PC-9 (cell line): Measurements from ENCODE around the gene PLA2R1. TPM values are rescaled to one million over a fixed set of nuclear protein-coding genes. Genes with fewer than 3 reads are reported as not detected.

Experiments
- BruUV-seq: library from RNA; stranded (reverse); fragments of 400-500 nt; replicated peaks from 2 replicates; lab custom pipeline; 2021; lab: Mats Ljungman, UMichigan
- CTCF ChIA-PET: fragments of 300-600 bp; sonication (Branson Sonifier 250); formaldehyde crosslinking; loops from one replicate; lab custom pipeline; 2022; ENCODE audit warnings: antibody characterized with exemption; lab: Charles Lee
- POLR2A ChIA-PET: fragments of 300-600 bp; sonication (Branson Sonifier 250); formaldehyde crosslinking; loops from one replicate; lab custom pipeline; 2022; ENCODE audit warnings: antibody characterized with exemption; ENCODE audit not compliant: unreplicated experiment; lab: Charles Lee
- DNase-seq, 2 experiments: peaks; one replicate each; pipeline versions ENCODE4 v3.0.0 to v3.0.0-alpha.2; 2015 to 2022; ENCODE audit warnings: mixed read lengths in 1 of 2
- H2AFZ ChIP-seq: fragments of 200-600 bp; sonication (generic); 2 replicates; pipeline ENCODE4 v1.8.1; 2017; ENCODE audit warnings: antibody characterized with exemption
- H3F3A ChIP-seq: fragments of 200-600 bp; sonication (generic); 2 replicates; pipeline ENCODE4 v1.8.1; 2017; ENCODE audit warnings: antibody characterized with exemption, mild to moderate bottlenecking, low read depth; ENCODE audit not compliant: insufficient read depth
- H3K27ac ChIP-seq: fragments of 200-600 bp; sonication (generic); 2 replicates; pipeline ENCODE4 v1.6.1; 2016; ENCODE audit warnings: mixed run types
- H3K27me3 ChIP-seq: fragments of 200-600 bp; sonication (generic); 2 replicates; pipeline ENCODE4 v1.6.1; 2016; ENCODE audit warnings: low read depth, mixed run types; ENCODE audit not compliant: insufficient read depth
- H3K36me3 ChIP-seq: fragments of 200-600 bp; sonication (generic); 2 replicates; pipeline ENCODE4 v1.6.1; 2016; ENCODE audit warnings: low read depth, mixed run types
- H3K4me1 ChIP-seq: fragments of 200-600 bp; sonication (generic); replicated peaks from 2 replicates; pipeline ENCODE4 v1.6.1; 2016; ENCODE audit warnings: mixed run types; ENCODE audit not compliant: insufficient read depth
- H3K4me2 ChIP-seq: fragments of 200-600 bp; sonication (generic); 2 replicates; pipeline ENCODE4 v1.6.1; 2017; ENCODE audit warnings: mixed run types
- H3K4me3 ChIP-seq: fragments of 200-600 bp; sonication (generic); 2 replicates; pipeline ENCODE4 v1.6.1; 2016; ENCODE audit warnings: mixed run types
- H3K79me2 ChIP-seq: fragments of 200-600 bp; sonication (generic); 2 replicates; pipeline ENCODE4 v1.6.1; 2017; ENCODE audit warnings: low read depth, mixed run types
- H3K9me2 ChIP-seq: fragments of 200-600 bp; sonication (generic); 2 replicates; pipeline ENCODE4 v1.8.1; 2017; ENCODE audit warnings: mild to moderate bottlenecking; ENCODE audit not compliant: insufficient read depth
- H3K9me3 ChIP-seq: fragments of 200-600 bp; sonication (generic); 2 replicates; pipeline ENCODE4 v1.8.1; 2016; ENCODE audit warnings: low read depth; ENCODE audit not compliant: insufficient read depth
- H4K20me1 ChIP-seq: fragments of 200-600 bp; sonication (generic); 2 replicates; pipeline ENCODE4 v1.8.1; 2017; ENCODE audit not compliant: insufficient read depth
- EZH2 ChIP-seq: fragments of 200-600 bp; sonication (generic); IDR thresholded peaks from 2 replicates; pipeline ENCODE4 v1.8.0; 2017; ENCODE audit warnings: antibody characterized with exemption, low read depth
- intact Hi-C: fragments of 100-400 bp; cut with micrococcal nuclease; formaldehyde crosslinking; loops from one replicate; pipeline ENCODE4 v1.10.0; 2022; ENCODE audit not compliant: unreplicated experiment
- total RNA-seq: library from RNA; stranded (reverse); gene quantifications from 2 replicates; pipeline ENCODE4 v1.2.3, GENCODE V29; 2021
- TF ChIP-seq, protein P1 (sequence below): fragments of 200-600 bp; sonication (generic); conservative IDR thresholded peaks from 2 replicates; pipeline ENCODE4 v1.6.1; 2017; ENCODE audit warnings: mixed run types, antibody characterized with exemption, mild to moderate bottlenecking, moderate library complexity

Gene PLA2R1
- total RNA-seq, 1 experiment from 2014 or later, result 0.33 TPM

DNA sequence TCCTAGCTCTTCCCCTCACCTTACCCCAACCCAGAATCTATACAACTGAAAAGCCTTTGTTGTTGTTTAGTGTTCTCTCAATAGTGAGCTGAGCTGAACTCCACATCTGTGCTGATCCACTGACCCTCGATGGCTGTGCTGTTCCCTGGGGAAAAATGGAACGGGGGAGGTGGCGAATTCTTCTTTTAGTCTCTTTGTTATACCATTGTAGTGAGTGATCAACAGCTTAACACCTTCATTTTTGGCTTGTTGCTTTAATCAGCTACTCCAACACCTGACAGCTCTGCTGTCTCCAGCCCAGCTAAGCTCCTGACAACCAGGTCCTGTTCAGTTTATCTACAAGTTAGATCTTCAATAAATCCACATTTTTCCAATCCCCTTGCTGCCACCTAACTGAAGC, 25.7 kb downstream of the PLA2R1 start:
- CTCF ChIA-PET, result no interaction called here

DNA sequence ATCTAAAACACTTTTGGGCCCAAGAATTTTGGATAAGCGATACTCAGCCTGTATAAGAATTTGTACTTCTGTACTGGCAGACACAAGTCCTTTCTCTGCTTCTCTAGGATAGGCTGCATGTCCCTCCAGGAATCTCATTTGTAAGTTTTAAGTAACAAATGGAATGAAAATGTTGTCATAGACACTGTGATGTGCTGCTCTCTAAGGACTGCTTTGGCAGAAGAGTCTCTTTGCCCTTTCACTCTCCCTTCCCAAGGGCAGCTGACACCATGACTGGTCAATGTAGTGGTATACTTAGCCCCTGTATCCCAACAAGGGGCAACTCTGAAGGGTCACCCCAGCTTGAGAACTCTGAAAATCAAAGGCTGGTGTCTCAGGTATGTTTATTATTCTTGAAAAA, 27.3 kb downstream of the PLA2R1 start:
- H3K27me3 ChIP-seq, result no peaks in the 10 kb centered on the region
- H4K20me1 ChIP-seq, result no peaks in the 10 kb centered on the region
- H3K36me3 ChIP-seq, result no peaks in the 10 kb centered on the region
- no peak overlapping the region for H3K27ac ChIP-seq
- H2AFZ ChIP-seq, result no peak overlapping the region
- no peaks in the 10 kb centered on the region for H3F3A ChIP-seq
- TF ChIP-seq, protein P1, sequence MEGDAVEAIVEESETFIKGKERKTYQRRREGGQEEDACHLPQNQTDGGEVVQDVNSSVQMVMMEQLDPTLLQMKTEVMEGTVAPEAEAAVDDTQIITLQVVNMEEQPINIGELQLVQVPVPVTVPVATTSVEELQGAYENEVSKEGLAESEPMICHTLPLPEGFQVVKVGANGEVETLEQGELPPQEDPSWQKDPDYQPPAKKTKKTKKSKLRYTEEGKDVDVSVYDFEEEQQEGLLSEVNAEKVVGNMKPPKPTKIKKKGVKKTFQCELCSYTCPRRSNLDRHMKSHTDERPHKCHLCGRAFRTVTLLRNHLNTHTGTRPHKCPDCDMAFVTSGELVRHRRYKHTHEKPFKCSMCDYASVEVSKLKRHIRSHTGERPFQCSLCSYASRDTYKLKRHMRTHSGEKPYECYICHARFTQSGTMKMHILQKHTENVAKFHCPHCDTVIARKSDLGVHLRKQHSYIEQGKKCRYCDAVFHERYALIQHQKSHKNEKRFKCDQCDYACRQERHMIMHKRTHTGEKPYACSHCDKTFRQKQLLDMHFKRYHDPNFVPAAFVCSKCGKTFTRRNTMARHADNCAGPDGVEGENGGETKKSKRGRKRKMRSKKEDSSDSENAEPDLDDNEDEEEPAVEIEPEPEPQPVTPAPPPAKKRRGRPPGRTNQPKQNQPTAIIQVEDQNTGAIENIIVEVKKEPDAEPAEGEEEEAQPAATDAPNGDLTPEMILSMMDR, result no peak
- TF ChIP-seq EZH2, result no peak
- H3K4me1 ChIP-seq, result no peaks in the 10 kb centered on the region
- no peak overlapping the region for H3K4me2 ChIP-seq
- H3K9me3 ChIP-seq, result no peaks in the 10 kb centered on the region
- intact Hi-C loops, result no loop called here
- POLR2A ChIA-PET, result no interaction called here
- CTCF ChIA-PET, result no interaction called here
- no peaks in the 10 kb centered on the region for H3K9me2 ChIP-seq
- no peaks in the 10 kb centered on the region for H3K79me2 ChIP-seq
- H3K4me3 ChIP-seq, result no peak overlapping the region
- BruUV-seq, result no TSS peak
- DNase-seq, result no peak

More for the DNA sequence above, 25.7 kb downstream of the PLA2R1 start:
- no peak overlapping the region for H3K4me2 ChIP-seq
- DNase-seq, result no peak
- H3K9me3 ChIP-seq, result no peaks in the 10 kb centered on the region
- no peak overlapping the region for H3K4me3 ChIP-seq
- no peaks in the 10 kb centered on the region for H3K79me2 ChIP-seq
- no peaks in the 10 kb centered on the region for H3F3A ChIP-seq
- no peaks in the 10 kb centered on the region for H3K27me3 ChIP-seq
- no peak for TF ChIP-seq EZH2
- TF ChIP-seq, protein P1, result no peak
- no peaks in the 10 kb centered on the region for H3K4me1 ChIP-seq
- no TSS peak for BruUV-seq
- H3K36me3 ChIP-seq, result no peaks in the 10 kb centered on the region
- H3K27ac ChIP-seq, result no peak overlapping the region
- intact Hi-C loops, result no loop called here
- POLR2A ChIA-PET, result no interaction called here
- H3K9me2 ChIP-seq, result no peaks in the 10 kb centered on the region
- H2AFZ ChIP-seq, result no peak overlapping the region
- no peaks in the 10 kb centered on the region for H4K20me1 ChIP-seq

DNA sequence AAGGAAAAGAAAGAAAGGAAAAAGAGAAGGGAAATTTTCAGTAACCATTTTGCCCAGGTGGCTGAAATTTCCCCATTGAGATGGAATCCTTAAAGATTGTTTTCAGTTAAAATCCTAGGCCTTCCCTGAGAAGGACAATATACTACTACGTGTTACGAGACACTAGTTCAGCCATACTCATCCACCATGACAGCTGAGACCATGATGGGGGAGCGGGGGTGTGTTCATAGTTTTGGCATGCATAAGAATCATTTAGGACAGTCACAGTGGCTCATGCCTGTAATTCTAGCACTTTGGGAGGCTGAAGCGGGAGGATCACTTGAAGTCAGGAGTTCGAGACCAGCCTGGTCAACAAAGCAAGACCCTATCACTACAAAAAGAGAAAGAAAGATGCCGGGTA, 28.0 kb downstream of the PLA2R1 start:
- Histone ChIP-seq H2AFZ (no peak overlapping the region), H3K4me3 (no peak overlapping the region), H3K9me2 (no peaks in the 10 kb centered on the region), H3K36me3 (no peaks in the 10 kb centered on the region), H3K9me3 (no peaks in the 10 kb centered on the region), H3F3A (no peaks in the 10 kb centered on the region), H3K4me1 (no peaks in the 10 kb centered on the region), H3K79me2 (no peaks in the 10 kb centered on the region), H3K4me2 (no peak overlapping the region), H3K27me3 (no peaks in the 10 kb centered on the region), H3K27ac (no peak overlapping the region), H4K20me1 (no peaks in the 10 kb centered on the region)
- ChIA-PET POLR2A (no interaction called here), CTCF (no interaction called here)
- DNase-seq, result no peak
- TF ChIP-seq, protein P1, result no peak
- TF ChIP-seq EZH2, result no peak
- intact Hi-C loops, result no loop called here
- no TSS peak for BruUV-seq
